GM23248 (cell line): ENCODE data around the gene DNAI7. TPM values are rescaled to one million over a fixed set of nuclear protein-coding genes. Genes with fewer than 3 reads are reported as not detected.

ENCODE experiments used
- DNase-seq: peaks from one replicate; pipeline ENCODE4 v3.0.0-alpha.2; 2015
- H2AFZ ChIP-seq: fragments of 200-600 bp; sonication (generic); 2 replicates; pipeline ENCODE4 v1.6.1; 2016; ENCODE audit warnings: antibody characterized with exemption
- H3F3A ChIP-seq: fragments of 200-600 bp; sonication (generic); 2 replicates; pipeline ENCODE4 v1.6.1; 2016; ENCODE audit warnings: mild to moderate bottlenecking, antibody characterized with exemption, mixed run types; ENCODE audit not compliant: insufficient read depth
- H3K27ac ChIP-seq: fragments of 200-600 bp; sonication (generic); 2 replicates; pipeline ENCODE4 v1.5.1; 2016; ENCODE audit warnings: mild to moderate bottlenecking
- H3K27me3 ChIP-seq: fragments of 200-600 bp; sonication (generic); replicated peaks from 2 replicates; pipeline ENCODE4 v1.6.1; 2016; ENCODE audit warnings: mild to moderate bottlenecking; ENCODE audit not compliant: insufficient read depth
- H3K36me3 ChIP-seq: fragments of 200-600 bp; sonication (generic); 2 replicates; pipeline ENCODE4 v1.6.1; 2016; ENCODE audit warnings: low read depth, mild to moderate bottlenecking
- H3K4me1 ChIP-seq: fragments of 200-600 bp; sonication (generic); 2 replicates; pipeline ENCODE4 v1.6.1; 2016; ENCODE audit warnings: mild to moderate bottlenecking; ENCODE audit not compliant: insufficient read depth
- H3K4me2 ChIP-seq: fragments of 200-600 bp; sonication (generic); one replicate; pipeline ENCODE4 v1.6.1; 2016; ENCODE audit warnings: mild to moderate bottlenecking; ENCODE audit not compliant: unreplicated experiment
- H3K4me3 ChIP-seq: fragments of 200-600 bp; sonication (generic); 2 replicates; pipeline ENCODE4 v1.5.1; 2016; ENCODE audit warnings: mild to moderate bottlenecking
- H3K79me2 ChIP-seq: fragments of 200-600 bp; sonication (generic); 2 replicates; pipeline ENCODE4 v1.6.1; 2016; ENCODE audit warnings: mild to moderate bottlenecking; ENCODE audit not compliant: insufficient read depth
- H3K9ac ChIP-seq: fragments of 200-600 bp; sonication (generic); 2 replicates; pipeline ENCODE4 v1.6.1; 2016; ENCODE audit warnings: mild to moderate bottlenecking
- H3K9me2 ChIP-seq: fragments of 200-600 bp; sonication (generic); 2 replicates; pipeline ENCODE4 v1.6.1; 2016; ENCODE audit warnings: mixed run types, mild to moderate bottlenecking, moderate library complexity; ENCODE audit not compliant: insufficient read depth
- H3K9me3 ChIP-seq: fragments of 200-600 bp; sonication (generic); one replicate; pipeline ENCODE4 v1.6.1; 2017; ENCODE audit warnings: low read depth
- H4K20me1 ChIP-seq: fragments of 200-600 bp; sonication (generic); 2 replicates; pipeline ENCODE4 v1.6.0; 2016; ENCODE audit not compliant: insufficient read depth
- EZH2 ChIP-seq: fragments of 200-600 bp; sonication (generic); IDR thresholded peaks from 2 replicates; pipeline ENCODE4 v1.6.1; 2018; ENCODE audit warnings: antibody characterized with exemption, mild to moderate bottlenecking; ENCODE audit not compliant: insufficient read depth, poor library complexity, severe bottlenecking
- EZH2phosphoT487 ChIP-seq: fragments of 200-600 bp; sonication (generic); IDR thresholded peaks from 2 replicates; pipeline ENCODE4 v1.6.1; 2018; ENCODE audit warnings: antibody characterized with exemption, moderate library complexity, mild to moderate bottlenecking, low read depth; ENCODE audit not compliant: insufficient read depth
- WGBS, 2 experiments: methylation state at CpG; one replicate each; pipeline ENCODE4 v1.1.6; 2015 to 2017; ENCODE audit warnings: low lambda C conversion rate in 2 of 2, low coverage in 1 of 2; ENCODE audit errors: missing lambda C conversion rate in 2 of 2; 5-methylcytosine and 5-hydroxymethylcytosine counted together
- in situ Hi-C: fragments of 300-500 bp; cut with MboI; formaldehyde crosslinking; loops from 2 replicates; pipeline ENCODE4 v1.15.0; 2020
- polyA plus RNA-seq: library from polyadenylated mRNA; unstranded; fragments of >200 nt; fragmentation: Nextera tagmentation; extraction: Ambion mirVana; gene quantifications from 2 replicates; pipeline ENCODE4 v1.2.1, GENCODE V29; 2016
- total RNA-seq: library from RNA; depleted of rRNA; stranded (reverse); fragments of >200 nt; shearing (Covaris generic); gene quantifications from 2 replicates; pipeline ENCODE4 v1.2.3, GENCODE V29; 2014

DNAI7 gene
- total and polyA plus RNA-seq, 2 experiments from 2014 or later = not detected

DNA sequence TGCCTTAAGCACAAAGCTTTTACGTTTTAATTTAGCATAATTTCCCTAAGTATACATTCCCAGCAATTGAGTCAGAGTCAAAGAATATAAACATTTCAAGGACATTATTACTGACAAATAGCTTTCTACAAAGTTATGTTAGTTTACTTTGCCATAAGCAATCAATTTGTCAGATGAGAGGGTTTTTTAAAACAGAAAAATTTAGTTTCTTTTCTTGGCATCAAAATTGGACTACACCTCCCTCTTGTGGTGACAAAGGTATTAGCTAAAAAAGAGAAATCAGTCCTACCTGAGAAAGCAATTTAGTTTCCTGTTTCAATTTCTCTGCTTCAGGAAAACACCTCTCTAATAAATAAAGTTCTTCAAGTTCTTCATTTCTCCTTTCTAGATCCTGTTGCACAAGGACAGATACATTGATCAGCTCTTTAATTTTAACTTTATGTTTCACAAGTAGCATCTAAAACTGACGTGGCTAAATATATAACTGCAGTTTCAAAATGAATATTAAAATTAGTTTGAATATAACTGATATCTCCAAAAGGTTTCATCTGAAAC, 39.9 kb downstream of the DNAI7 start:
- Histone ChIP-seq H2AFZ (peak overlapping the region; percentile 62), H3K27ac (no peak overlapping the region), H3K4me1 (peaks cover 10% of the 10 kb centered on the region), H3F3A (peaks cover 26% of the 10 kb centered on the region), H3K27me3 (no peaks in the 10 kb centered on the region), H4K20me1 (no peaks in the 10 kb centered on the region), H3K4me2 (peak overlapping the region; percentile 44), H3K9me2 (no peaks in the 10 kb centered on the region), H3K4me3 (no peak overlapping the region), H3K36me3 (no peaks in the 10 kb centered on the region), H3K9ac (no peak overlapping the region), H3K79me2 (no peaks in the 10 kb centered on the region), H3K9me3 (no peaks in the 10 kb centered on the region)
- WGBS, 2 experiments = 57 to 60% methylated on average over 2 of the region's 2 CpGs
- peak; percentile 47 for DNase-seq
- TF ChIP-seq EZH2 (no peak), EZH2phosphoT487 (no peak)
- in situ Hi-C loops = no loop called here

DNA sequence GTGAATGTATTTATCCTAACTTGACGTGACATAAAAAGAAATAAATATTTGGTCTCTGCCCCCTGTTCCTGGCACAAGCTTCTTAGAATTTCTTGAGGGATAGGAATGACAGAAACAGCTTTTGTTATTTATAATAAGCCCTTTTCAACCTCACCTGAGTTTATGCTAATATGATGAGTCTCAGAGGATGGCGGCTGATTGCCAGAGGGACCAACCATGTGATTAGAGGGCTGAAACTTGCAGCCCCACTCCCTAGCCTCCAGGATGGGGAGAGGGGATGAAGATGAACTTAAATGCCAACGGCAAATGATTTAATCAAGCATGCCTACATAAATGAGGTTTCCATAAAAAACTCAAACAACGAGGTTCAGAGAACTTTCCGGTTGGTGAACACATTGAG, 42.9 kb downstream of the DNAI7 start:
- Histone ChIP-seq H3K4me3 (no peak overlapping the region), H3K9ac (peak overlapping the region; percentile 22; the same call in 1 of the 2 replicates), H3K36me3 (no peaks in the 10 kb centered on the region), H3K9me2 (no peaks in the 10 kb centered on the region), H4K20me1 (no peaks in the 10 kb centered on the region), H3F3A (peaks cover 26% of the 10 kb centered on the region), H3K27me3 (no peaks in the 10 kb centered on the region), H3K9me3 (no peaks in the 10 kb centered on the region), H3K4me2 (no peak overlapping the region), H3K4me1 (peaks cover 10% of the 10 kb centered on the region), H3K79me2 (no peaks in the 10 kb centered on the region), H2AFZ (peak overlapping the region; percentile 45; the same call in 1 of the 2 replicates), H3K27ac (peak overlapping the region; percentile 68)
- WGBS, 2 experiments = 72 to 77% methylated on average over 5 of the region's 5 CpGs
- TF ChIP-seq EZH2 (no peak), EZH2phosphoT487 (no peak)
- in situ Hi-C loops = no loop called here
- DNase-seq = no peak

DNA sequence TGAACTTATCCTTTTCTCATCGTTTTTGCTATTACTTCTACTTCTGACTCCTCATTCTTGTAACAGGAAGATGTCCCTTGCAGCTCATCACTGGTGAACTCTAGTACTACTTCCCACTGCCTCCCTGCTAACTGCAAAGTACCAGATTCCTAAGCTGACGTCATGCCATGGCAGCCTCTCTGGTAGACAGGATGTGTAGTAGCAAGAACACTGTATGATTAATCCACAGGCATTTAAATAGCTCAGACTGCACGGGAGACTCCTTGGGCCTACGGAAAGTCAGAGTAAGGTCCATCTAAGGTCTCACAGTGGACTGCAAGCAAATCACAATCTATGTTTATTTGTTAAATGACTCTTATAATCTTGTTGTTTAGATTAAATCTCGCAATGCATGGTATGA, 43.5 kb downstream of the DNAI7 start:
- H3K9ac ChIP-seq = peak overlapping the region; percentile 22; the same call in 1 of the 2 replicates

DNA sequence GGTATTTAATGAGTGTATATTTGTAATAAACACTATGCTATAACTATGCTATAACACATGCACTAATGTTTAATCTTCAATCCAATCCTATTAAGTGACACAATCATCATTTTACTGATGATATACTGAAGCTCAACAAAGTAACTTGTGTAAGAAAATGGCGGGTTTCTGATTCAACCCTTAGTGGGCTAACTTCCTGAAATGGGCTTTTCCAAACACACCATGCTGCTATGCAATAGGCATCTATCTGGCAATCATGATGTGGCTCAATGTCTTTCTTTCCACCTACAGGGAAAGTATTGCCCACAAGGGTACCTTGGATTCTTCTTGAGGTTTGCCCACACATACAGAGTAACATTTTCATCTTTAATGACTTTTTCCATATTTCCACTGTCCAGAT, 48.3 kb downstream of the DNAI7 start:
- no peaks in the 10 kb centered on the region for H4K20me1 ChIP-seq
- WGBS, 2 experiments = 76 to 86% methylated on average over 1 of the region's 1 CpG
- no peaks in the 10 kb centered on the region for H3K9me3 ChIP-seq
- peaks cover 2% of the 10 kb centered on the region for H3K4me1 ChIP-seq
- no peak for DNase-seq
- peaks cover 5% of the 10 kb centered on the region for H3F3A ChIP-seq
- H3K4me3 ChIP-seq = no peak overlapping the region
- no peak overlapping the region for H3K27ac ChIP-seq
- no peaks in the 10 kb centered on the region for H3K79me2 ChIP-seq
- no peak overlapping the region for H3K4me2 ChIP-seq
- TF ChIP-seq EZH2 (no peak), EZH2phosphoT487 (no peak)
- H3K36me3 ChIP-seq = no peaks in the 10 kb centered on the region
- no peaks in the 10 kb centered on the region for H3K27me3 ChIP-seq
- no peak overlapping the region for H3K9ac ChIP-seq
- no peak overlapping the region for H2AFZ ChIP-seq
- in situ Hi-C loops = no loop called here
- no peaks in the 10 kb centered on the region for H3K9me2 ChIP-seq

More for the DNA sequence above, 43.5 kb downstream of the DNAI7 start:
- H3K4me1 ChIP-seq = peaks cover 10% of the 10 kb centered on the region
- peaks cover 26% of the 10 kb centered on the region for H3F3A ChIP-seq
- peak overlapping the region; percentile 45; the same call in 1 of the 2 replicates for H2AFZ ChIP-seq
- H3K36me3 ChIP-seq = no peaks in the 10 kb centered on the region
- no peaks in the 10 kb centered on the region for H4K20me1 ChIP-seq
- in situ Hi-C loops = no loop called here
- H3K27ac ChIP-seq = peak overlapping the region; percentile 68
- peak; percentile 96 for DNase-seq
- no peak overlapping the region for H3K4me3 ChIP-seq
- no peaks in the 10 kb centered on the region for H3K27me3 ChIP-seq
- WGBS, 2 experiments = 12 to 21% methylated on average over 5 of the region's 5 CpGs
- no peaks in the 10 kb centered on the region for H3K79me2 ChIP-seq
- H3K4me2 ChIP-seq = no peak overlapping the region
- TF ChIP-seq EZH2 (no peak), EZH2phosphoT487 (no peak)
- H3K9me3 ChIP-seq = no peaks in the 10 kb centered on the region
- H3K9me2 ChIP-seq = no peaks in the 10 kb centered on the region
